Mucosa of gallbladder (tissue), 1 donor: ENCODE measurements around the gene CCDC134. TPM values are rescaled to one million over a fixed set of nuclear protein-coding genes. Genes with fewer than 3 reads are reported as not detected.

Experiments used
- total RNA-seq: library from RNA; stranded (reverse); gene quantifications from one replicate; pipeline ENCODE4 v1.2.1, GENCODE V29; 2021
- donor health status: DM: no; HTN: no; CAD: no.

Gene CCDC134
- total RNA-seq, 1 donor from 2014 or later = 10.2 TPM

Other genes with a start within 250 kb of the CCDC134 start
- 3.7 TPM for gene CSDC2, start 239.7 kb upstream of the CCDC134 start, total RNA-seq
- 80.4 TPM for gene PMM1, start 210.8 kb upstream of the CCDC134 start, total RNA-seq
- 39.4 TPM for gene DESI1, start 179.6 kb upstream of the CCDC134 start, total RNA-seq
- gene XRCC6, start 179.4 kb upstream of the CCDC134 start, total RNA-seq = 170 TPM
- gene SNU13, start 111.8 kb upstream of the CCDC134 start, total RNA-seq = 109 TPM
- gene MEI1, start 101.2 kb upstream of the CCDC134 start, total RNA-seq = 1.4 TPM
- gene SREBF2, start 32.4 kb downstream of the CCDC134 start, total RNA-seq = 257 TPM
- 1.4 TPM for gene SHISA8, start 114.4 kb downstream of the CCDC134 start, total RNA-seq
- 0.55 TPM for gene TNFRSF13C, start 126.1 kb downstream of the CCDC134 start, total RNA-seq
- gene CENPM, start 146.5 kb downstream of the CCDC134 start, total RNA-seq = 3.2 TPM
- gene SEPTIN3, start 168.8 kb downstream of the CCDC134 start, total RNA-seq = 0.60 TPM
- 1.6 TPM for gene WBP2NL, start 198.1 kb downstream of the CCDC134 start, total RNA-seq